Measurements from ENCODE around the gene NEUROD4. TPM values are rescaled to one million over a fixed set of nuclear protein-coding genes. Genes with fewer than 3 reads are reported as not detected.

The NEUROD4 gene
- total RNA-seq, 1 experiment from 2014 or later = not detected

DNA sequence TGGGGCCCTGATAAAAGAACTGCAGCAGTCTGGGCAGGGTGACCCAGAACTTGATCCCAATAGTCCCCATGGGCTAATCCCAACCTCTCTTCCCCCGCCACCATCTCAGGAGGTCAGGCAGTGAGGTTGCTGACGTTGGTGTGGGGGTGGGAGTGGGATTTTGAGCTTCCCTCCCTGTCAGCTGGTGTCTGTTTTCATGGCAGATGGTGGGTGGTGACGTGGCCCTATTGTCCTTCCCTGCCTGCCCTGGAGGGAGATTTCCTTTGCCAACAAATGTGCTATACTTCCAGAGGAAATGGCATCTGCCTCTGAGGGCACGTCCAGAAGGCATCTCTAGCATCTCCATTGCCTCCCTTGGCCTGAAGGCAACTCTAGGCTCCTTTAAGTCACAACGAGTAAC, 37.7 kb downstream of the NEUROD4 start:
- Histone ChIP-seq H3K4me1 (replicated peaks; ENCODE audit: insufficient read depth) (no peaks in the 10 kb centered on the region), H2AFZ (no peak overlapping the region), H3K4me3 (no peak overlapping the region), H3K79me2 (ENCODE audit: low read depth) (no peaks in the 10 kb centered on the region), H3K9me2 (ENCODE audit: insufficient read depth) (no peaks in the 10 kb centered on the region), H3F3A (ENCODE audit: insufficient read depth, low read depth) (no peaks in the 10 kb centered on the region), H3K27me3 (ENCODE audit: insufficient read depth, low read depth) (peaks cover 21% of the 10 kb centered on the region), H3K27ac (no peak overlapping the region), H3K4me2 (no peak overlapping the region), H3K36me3 (ENCODE audit: low read depth) (no peaks in the 10 kb centered on the region), H3K9me3 (ENCODE audit: insufficient read depth, low read depth) (no peaks in the 10 kb centered on the region), H4K20me1 (ENCODE audit: insufficient read depth) (no peaks in the 10 kb centered on the region)
- no peak for DNase-seq
- intact Hi-C loops (cut with micrococcal nuclease; ENCODE audit: unreplicated experiment) = no loop called here
- ChIA-PET POLR2A (ENCODE audit: unreplicated experiment) (no interaction called here), CTCF (no interaction called here)
- TF ChIP-seq, protein P1, sequence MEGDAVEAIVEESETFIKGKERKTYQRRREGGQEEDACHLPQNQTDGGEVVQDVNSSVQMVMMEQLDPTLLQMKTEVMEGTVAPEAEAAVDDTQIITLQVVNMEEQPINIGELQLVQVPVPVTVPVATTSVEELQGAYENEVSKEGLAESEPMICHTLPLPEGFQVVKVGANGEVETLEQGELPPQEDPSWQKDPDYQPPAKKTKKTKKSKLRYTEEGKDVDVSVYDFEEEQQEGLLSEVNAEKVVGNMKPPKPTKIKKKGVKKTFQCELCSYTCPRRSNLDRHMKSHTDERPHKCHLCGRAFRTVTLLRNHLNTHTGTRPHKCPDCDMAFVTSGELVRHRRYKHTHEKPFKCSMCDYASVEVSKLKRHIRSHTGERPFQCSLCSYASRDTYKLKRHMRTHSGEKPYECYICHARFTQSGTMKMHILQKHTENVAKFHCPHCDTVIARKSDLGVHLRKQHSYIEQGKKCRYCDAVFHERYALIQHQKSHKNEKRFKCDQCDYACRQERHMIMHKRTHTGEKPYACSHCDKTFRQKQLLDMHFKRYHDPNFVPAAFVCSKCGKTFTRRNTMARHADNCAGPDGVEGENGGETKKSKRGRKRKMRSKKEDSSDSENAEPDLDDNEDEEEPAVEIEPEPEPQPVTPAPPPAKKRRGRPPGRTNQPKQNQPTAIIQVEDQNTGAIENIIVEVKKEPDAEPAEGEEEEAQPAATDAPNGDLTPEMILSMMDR (conservative IDR thresholded peaks at IDR 0.05) = no peak
- no peak for TF ChIP-seq EZH2 (IDR thresholded peaks at IDR 0.05; ENCODE audit: low read depth)
- no TSS peak for BruUV-seq (replicated peaks)

GRCh38 chr12:55058082-55058481, 38.3 kb downstream of the NEUROD4 start:
- Histone ChIP-seq H3K9me3 (ENCODE audit: insufficient read depth, low read depth) (no peaks in the 10 kb centered on the region), H3F3A (ENCODE audit: insufficient read depth, low read depth) (no peaks in the 10 kb centered on the region), H3K9me2 (ENCODE audit: insufficient read depth) (no peaks in the 10 kb centered on the region), H3K4me2 (no peak overlapping the region), H3K27ac (no peak overlapping the region), H4K20me1 (ENCODE audit: insufficient read depth) (no peaks in the 10 kb centered on the region), H3K27me3 (ENCODE audit: insufficient read depth, low read depth) (peaks cover 15% of the 10 kb centered on the region), H3K36me3 (ENCODE audit: low read depth) (no peaks in the 10 kb centered on the region), H3K4me1 (replicated peaks; ENCODE audit: insufficient read depth) (no peaks in the 10 kb centered on the region), H3K4me3 (no peak overlapping the region), H3K79me2 (ENCODE audit: low read depth) (no peaks in the 10 kb centered on the region), H2AFZ (no peak overlapping the region)
- POLR2A ChIA-PET (ENCODE audit: unreplicated experiment) = no interaction called here
- BruUV-seq (replicated peaks) = no TSS peak
- CTCF ChIA-PET = no interaction called here
- no peak for TF ChIP-seq EZH2 (IDR thresholded peaks at IDR 0.05; ENCODE audit: low read depth)
- TF ChIP-seq, protein P1 (conservative IDR thresholded peaks at IDR 0.05) = no peak
- no peak for DNase-seq
- intact Hi-C loops (cut with micrococcal nuclease; ENCODE audit: unreplicated experiment) = no loop called here

GRCh38 chr12:55058776-55059175, 39.0 kb downstream of the NEUROD4 start:
- no peak for DNase-seq
- no peak overlapping the region for H3K4me3 ChIP-seq
- intact Hi-C loops (cut with micrococcal nuclease; ENCODE audit: unreplicated experiment) = no loop called here
- no peaks in the 10 kb centered on the region for H3F3A ChIP-seq (ENCODE audit: insufficient read depth, low read depth)
- no peaks in the 10 kb centered on the region for H4K20me1 ChIP-seq (ENCODE audit: insufficient read depth)
- no peaks in the 10 kb centered on the region for H3K79me2 ChIP-seq (ENCODE audit: low read depth)
- no peaks in the 10 kb centered on the region for H3K9me2 ChIP-seq (ENCODE audit: insufficient read depth)
- TF ChIP-seq, protein P1 (conservative IDR thresholded peaks at IDR 0.05) = no peak
- no peak for TF ChIP-seq EZH2 (IDR thresholded peaks at IDR 0.05; ENCODE audit: low read depth)
- H3K9me3 ChIP-seq (ENCODE audit: insufficient read depth, low read depth) = no peaks in the 10 kb centered on the region
- no peaks in the 10 kb centered on the region for H3K4me1 ChIP-seq (replicated peaks; ENCODE audit: insufficient read depth)
- H3K27me3 ChIP-seq (ENCODE audit: insufficient read depth, low read depth) = peaks cover 8% of the 10 kb centered on the region
- no peak overlapping the region for H3K4me2 ChIP-seq
- no TSS peak for BruUV-seq (replicated peaks)
- H3K27ac ChIP-seq = no peak overlapping the region
- H2AFZ ChIP-seq = no peak overlapping the region
- CTCF ChIA-PET = no interaction called here
- H3K36me3 ChIP-seq (ENCODE audit: low read depth) = no peaks in the 10 kb centered on the region
- POLR2A ChIA-PET (ENCODE audit: unreplicated experiment) = no interaction called here
